GM18858 (cell line): ENCODE data around the gene TEPSIN.

Source experiments
- ATAC-seq: cut with Tn5 transposase; IDR thresholded peaks from one replicate; pipeline ENCODE4 v1.9.1; 2021; ENCODE audit not compliant: unreplicated experiment

The TEPSIN gene

GRCh38 chr17:81200695-81201580 lies 37.9 kb downstream of the TEPSIN start:
- ATAC-seq, result no peak

- ATAC-seq, result no peak
These were observed 38.7 kb downstream of the TEPSIN start for GRCh38 chr17:81200201-81200600.

GRCh38 chr17:81199482-81199830 lies 39.4 kb downstream of the TEPSIN start:
- ATAC-seq, result no peak

GRCh38 chr17:81198826-81199481 lies 39.9 kb downstream of the TEPSIN start:
- ATAC-seq, result no peak

- ATAC-seq, result no peak
These were observed 40.9 kb downstream of the TEPSIN start for GRCh38 chr17:81197831-81198490.

GRCh38 chr17:81197409-81197795 lies 41.5 kb downstream of the TEPSIN start:
- ATAC-seq, result no peak

GRCh38 chr17:81196505-81197408 lies 42.1 kb downstream of the TEPSIN start:
- no peak for ATAC-seq

- ATAC-seq, result no peak
These were observed 42.8 kb downstream of the TEPSIN start for GRCh38 chr17:81195941-81196495.

GRCh38 chr17:81194941-81195901 lies 43.6 kb downstream of the TEPSIN start:
- no peak for ATAC-seq

- ATAC-seq, result no peak
These were observed 44.6 kb downstream of the TEPSIN start for GRCh38 chr17:81194225-81194760.

- ATAC-seq, result no peak
These were observed 45.2 kb downstream of the TEPSIN start for GRCh38 chr17:81193470-81194224.

GRCh38 chr17:81193051-81193410 lies 45.8 kb downstream of the TEPSIN start:
- no peak for ATAC-seq

- ATAC-seq, result no peak
These were observed 46.3 kb downstream of the TEPSIN start for GRCh38 chr17:81192386-81193050.

- no peak for ATAC-seq
These were observed 47.2 kb downstream of the TEPSIN start for GRCh38 chr17:81191646-81192045.

GRCh38 chr17:81191116-81191515 lies 47.7 kb downstream of the TEPSIN start:
- no peak for ATAC-seq

- no peak for ATAC-seq
These were observed 48.3 kb downstream of the TEPSIN start for GRCh38 chr17:81190591-81190990.

- no peak for ATAC-seq
These were observed 49.0 kb downstream of the TEPSIN start for GRCh38 chr17:81189670-81190530.
